Skin epidermis (tissue), 12 donors: ENCODE data around the gene HS6ST3.

Source experiments
- H3K27ac ChIP-seq, 21 experiments: fragments of 200-600 bp; sonication (generic) in 11 of 21; one replicate each; pipeline ENCODE4 v1.5.0; 2020; ENCODE audit warnings: mild to moderate bottlenecking in 3 of 21, inconsistent platforms in 2 of 21, moderate library complexity in 2 of 21
- H3K4me3 ChIP-seq, 7 experiments: fragments of 200-600 bp; sonication (generic) in 2 of 7; one replicate each; pipeline ENCODE4 v1.5.0; 2020; ENCODE audit warnings: inconsistent platforms in 2 of 7, mild to moderate bottlenecking in 2 of 7, moderate library complexity in 1 of 7

The HS6ST3 gene

DNA sequence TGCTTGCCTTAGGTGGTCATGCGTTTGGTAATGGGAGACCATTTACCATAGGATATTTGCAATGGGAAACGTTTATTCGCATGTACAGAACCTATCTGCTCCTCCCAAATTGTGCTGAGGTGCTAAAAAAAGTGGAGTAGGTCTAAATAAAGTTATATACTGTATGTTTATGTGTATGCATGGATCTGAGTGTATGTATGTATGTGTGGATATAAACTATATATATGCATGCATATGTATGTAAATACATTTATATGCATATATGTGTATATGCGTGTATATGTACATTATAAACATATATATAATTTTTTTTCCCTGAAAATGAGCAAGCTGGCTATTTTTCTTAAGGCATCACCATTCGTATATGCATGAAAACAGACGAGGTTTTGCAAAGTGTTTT is 95.9 kb downstream of the HS6ST3 start:
- Histone ChIP-seq H3K4me3 (no peak overlapping the region), H3K27ac (no peak overlapping the region)

DNA sequence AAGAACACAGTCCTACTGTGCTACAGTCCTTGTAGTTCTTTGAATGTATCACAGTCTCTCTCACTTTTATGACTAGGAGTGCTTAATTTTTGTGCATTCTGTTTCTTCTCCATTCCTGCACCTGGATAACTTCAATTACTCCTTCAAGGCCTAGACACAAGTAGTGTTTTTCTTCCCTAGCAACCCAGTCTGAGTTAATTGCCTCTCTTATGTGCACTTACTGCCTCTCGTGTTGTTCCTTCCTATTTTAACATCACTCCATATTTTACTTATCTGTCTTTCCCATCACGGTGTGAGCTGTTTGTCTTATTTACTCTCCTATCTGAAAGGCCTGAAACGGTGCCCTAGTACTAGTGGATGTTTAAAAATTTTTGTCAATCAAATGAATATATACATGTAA is 101.5 kb downstream of the HS6ST3 start:
- Histone ChIP-seq H3K27ac (no peak overlapping the region), H3K4me3 (no peak overlapping the region)

DNA sequence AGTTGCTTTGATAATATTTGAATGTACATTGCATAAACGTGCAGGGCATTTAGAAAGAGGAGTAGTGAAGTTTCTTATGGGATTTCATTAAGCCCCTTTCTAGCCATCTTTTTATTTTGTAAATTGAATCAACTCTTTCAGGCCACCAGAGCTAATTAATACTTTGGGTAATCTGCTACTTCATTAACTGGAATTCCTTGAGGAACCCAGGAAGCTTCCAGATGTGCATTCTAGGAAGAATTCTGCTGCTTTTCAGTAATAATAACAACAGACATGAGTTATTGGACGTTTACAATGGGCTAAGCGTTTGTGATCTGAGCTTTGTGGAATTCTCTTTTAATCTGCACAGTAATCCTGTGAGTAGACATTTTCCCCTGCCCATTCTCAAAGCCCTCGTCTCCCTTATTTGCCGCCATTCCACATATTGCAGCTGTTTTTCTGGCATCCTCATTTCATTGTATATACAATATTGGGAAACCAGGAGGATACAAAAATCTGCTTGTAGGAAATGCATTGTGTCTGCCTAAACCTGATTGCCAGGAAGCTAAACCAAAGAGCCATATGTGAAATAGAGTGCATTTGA is 103.9 kb downstream of the HS6ST3 start:
- Histone ChIP-seq H3K4me3 (no peak overlapping the region), H3K27ac (no peak overlapping the region)

DNA sequence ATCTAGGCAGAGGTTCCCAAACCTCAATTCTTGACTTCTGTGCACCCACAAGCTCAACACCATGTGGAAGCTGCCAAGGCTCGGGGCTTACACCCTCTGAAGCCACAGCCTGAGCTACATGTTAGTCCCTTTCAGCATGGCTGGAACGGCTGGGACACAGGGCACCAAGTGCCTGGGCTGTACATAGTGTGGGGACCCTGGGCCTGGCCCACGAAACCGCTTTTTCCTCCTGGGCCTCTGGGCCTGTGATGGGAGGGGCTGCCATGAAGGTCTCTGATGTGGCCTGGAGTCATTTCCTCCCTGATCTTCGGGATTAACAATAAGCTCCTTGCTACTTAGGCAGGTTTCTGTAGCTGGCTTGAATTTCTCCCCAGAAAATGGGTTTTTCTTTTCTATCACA is 108.1 kb downstream of the HS6ST3 start:
- no peak overlapping the region for H3K27ac ChIP-seq

DNA sequence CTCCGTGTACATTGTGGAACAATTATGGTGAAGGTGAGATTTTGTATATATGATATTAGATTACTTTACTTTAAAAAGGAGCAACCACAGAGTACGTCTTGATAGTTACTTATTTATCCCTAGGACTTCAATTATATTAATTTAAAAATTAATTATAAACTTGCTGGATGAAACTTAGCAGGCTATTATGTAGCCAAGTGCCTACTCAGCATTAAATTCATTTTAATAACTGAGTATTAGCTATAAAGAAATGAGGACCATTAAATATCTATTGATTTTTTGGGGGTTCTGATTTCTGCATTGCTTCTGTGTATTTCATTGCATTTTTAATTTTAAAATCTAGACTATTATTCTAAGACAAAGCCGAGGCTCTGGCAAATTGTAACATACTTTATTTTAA is 109.4 kb downstream of the HS6ST3 start:
- no peak overlapping the region for H3K4me3 ChIP-seq
- no peak overlapping the region for H3K27ac ChIP-seq

More for the DNA sequence above, 108.1 kb downstream of the HS6ST3 start:
- H3K4me3 ChIP-seq, result no peak overlapping the region

DNA sequence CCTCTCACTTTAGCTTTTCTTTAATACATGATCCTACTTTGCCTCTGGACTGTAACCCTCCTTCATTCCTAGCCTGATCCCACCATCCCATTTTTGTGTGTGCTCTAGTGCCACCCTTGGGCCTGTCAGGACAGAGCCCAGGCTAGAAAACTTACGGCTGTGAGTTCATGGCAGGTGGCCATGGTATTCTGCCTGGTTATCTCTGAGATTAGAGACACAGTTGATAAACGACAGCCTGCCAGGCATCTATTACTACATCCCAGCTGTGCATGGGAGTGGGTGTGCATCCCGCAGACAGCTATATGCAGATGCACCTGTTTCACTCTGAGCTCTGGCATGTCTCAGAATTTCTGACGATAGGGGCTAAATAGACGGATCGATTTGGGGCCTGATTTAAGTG is 110.9 kb downstream of the HS6ST3 start:
- H3K27ac ChIP-seq, result no peak overlapping the region
- H3K4me3 ChIP-seq, result no peak overlapping the region

DNA sequence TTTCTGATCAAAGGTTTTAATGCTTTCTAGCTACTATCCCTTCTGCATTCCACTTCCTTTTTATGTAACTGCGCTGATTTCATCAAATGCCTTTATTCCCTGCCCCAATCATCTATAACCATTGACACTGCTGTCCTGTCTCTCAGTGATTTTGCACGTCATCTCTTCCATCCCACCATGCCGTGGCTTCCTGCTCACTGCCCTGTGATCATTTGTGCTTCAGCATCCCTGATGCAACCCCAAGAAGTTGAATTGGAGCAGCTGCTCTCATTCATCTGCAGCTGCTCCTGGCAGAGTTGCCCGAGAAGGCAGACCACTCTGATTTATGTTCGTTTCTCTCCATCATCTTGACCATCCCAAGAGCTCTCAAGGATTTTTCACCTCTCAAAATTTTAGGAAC is 112.4 kb downstream of the HS6ST3 start:
- Histone ChIP-seq H3K4me3 (no peak overlapping the region), H3K27ac (no peak overlapping the region)

DNA sequence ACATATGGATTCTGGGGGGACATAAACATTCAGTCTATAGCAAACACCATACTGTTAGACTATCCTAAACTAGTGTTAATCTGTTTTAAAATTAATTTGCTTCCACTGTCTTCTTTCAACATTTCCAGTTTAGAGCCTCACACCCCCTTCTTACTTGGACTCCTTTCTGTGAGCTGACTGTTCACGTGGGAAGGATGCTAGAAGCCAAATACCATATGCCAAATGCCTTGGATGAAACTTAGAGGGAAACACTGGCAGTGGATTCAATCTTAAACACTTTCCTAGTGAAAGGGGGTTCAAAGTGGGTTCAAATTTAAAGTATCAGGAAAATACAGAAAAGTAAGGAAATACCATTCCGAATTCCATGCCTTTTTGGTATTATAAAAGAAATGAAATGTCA is 113.6 kb downstream of the HS6ST3 start:
- no peak overlapping the region for H3K27ac ChIP-seq
- no peak overlapping the region for H3K4me3 ChIP-seq

DNA sequence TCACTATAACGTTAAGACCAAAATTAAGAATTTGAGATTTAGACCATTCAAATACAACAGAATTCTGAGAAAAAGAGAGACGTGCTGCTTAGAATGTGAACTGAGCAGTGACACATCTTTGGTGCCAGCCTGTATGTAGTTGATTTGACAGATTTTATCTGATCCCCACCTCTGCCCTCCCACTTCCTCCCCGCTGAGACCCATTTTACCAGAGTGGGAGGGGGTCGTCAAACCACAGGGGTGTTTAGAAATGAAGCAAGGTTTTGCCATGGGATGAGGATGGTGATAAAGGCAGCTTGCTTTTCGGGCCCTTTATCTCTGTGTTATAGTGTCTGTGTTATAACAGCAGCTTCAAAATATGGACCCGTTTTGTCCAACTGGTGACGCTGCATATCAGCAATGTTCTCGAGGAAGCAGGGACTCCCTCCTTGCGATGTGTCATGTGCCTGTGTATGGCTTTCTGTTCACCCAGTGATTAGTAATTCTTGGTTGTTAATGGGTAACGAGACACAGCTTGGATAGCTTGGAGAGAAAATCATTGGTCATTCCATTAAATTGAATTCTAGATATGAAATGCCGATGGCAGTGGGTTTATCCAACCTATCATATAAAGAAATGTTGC is 125.0 kb downstream of the HS6ST3 start:
- Histone ChIP-seq H3K27ac (no peak overlapping the region), H3K4me3 (no peak overlapping the region)

DNA sequence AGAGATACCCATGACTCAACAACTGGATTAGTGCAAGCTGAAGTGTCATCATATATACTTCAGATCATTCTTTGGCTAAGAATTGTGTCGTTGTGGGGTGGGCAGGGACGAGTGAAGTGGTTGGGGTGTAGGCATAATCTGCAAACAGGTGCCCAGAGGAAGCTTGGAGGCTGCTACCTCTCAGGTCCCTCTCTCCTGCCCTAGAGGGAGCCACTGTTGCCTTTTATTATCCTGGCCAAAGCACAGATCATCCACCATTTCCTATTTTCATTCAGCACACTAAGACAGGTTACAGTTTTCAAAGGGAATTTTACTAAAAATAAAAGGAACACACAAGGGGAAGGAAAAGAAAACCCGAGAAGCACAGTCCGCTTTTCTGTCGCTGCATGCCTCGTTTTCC is 126.6 kb downstream of the HS6ST3 start:
- no peak overlapping the region for H3K27ac ChIP-seq
- H3K4me3 ChIP-seq, result no peak overlapping the region

DNA sequence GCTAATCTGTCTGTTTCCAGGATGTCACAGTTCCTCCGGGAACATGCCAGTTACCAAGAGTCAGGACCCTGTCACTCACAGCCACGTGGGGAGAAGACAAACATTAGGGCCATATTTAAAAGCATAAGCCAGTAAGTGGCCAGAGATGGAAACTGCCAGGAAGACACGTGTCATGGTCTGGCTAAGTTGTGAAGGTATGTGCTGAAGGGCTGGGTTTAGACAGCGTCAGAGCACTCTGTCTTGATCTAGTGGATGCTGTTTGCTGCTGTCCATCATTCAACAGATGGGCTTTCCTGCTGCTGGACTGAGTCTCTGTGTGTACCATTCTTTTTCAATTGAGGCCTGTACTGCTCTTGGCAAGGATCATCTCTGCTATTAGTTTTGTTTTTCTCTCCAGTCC is 128.6 kb downstream of the HS6ST3 start:
- Histone ChIP-seq H3K27ac (no peak overlapping the region), H3K4me3 (no peak overlapping the region)

DNA sequence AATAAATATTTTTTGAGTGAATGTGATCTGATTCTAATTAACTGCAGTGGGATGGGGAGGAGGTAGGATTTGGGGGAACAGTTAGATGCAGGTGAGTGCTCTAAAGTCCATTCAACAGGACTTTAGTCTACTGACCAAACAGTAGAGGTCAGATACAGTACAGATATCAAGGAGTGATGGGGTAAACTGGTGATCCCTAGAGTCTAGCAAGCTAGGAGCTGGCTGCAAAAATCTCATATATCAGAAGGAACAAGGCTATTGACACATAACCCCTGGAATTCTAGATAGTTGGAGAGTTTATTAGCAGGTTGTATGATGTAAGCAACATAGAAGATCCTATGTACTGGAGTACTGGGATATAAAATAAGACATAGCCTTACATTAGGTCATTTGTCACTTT is 131.6 kb downstream of the HS6ST3 start:
- Histone ChIP-seq H3K27ac (no peak overlapping the region), H3K4me3 (no peak overlapping the region)

DNA sequence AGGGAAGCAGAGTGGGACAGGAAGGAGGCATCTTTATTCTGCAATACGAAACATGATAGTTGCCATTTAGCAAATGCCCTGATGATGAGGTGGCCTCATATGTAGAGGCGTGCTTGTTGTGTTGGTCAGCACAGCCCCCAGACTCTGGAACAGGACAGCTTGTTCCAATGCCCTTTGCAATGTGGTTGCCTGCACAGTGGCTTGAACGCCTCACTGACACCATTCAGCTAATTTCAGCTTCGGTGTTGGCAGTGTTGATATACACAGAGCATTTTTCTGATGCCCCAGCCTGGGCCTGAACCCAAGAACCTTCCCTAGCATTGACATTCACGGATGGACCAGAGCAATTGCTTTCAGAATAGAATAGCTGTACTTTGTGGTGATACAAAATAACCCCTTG is 133.3 kb downstream of the HS6ST3 start:
- no peak overlapping the region for H3K27ac ChIP-seq

DNA sequence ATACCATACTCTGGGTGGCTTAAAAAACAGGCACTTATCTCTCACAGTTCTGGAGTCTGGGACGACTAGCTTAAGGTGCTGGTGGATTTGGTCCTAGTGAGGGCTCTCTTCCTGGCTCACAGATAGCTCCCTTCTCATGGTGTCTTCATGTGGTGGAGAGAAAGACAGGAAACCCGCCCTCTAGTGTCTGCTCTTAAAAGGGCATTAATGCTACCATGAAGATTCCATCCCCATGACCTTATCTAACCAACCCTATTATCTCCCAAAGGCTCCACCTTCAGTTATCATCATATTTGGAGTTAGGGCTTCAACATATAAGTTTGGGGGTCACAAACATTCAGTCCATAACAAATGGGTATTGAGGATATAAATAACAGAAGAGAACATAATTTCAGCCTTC is 139.4 kb downstream of the HS6ST3 start:
- Histone ChIP-seq H3K4me3 (no peak overlapping the region), H3K27ac (no peak overlapping the region)

More for the DNA sequence above, 133.3 kb downstream of the HS6ST3 start:
- no peak overlapping the region for H3K4me3 ChIP-seq

DNA sequence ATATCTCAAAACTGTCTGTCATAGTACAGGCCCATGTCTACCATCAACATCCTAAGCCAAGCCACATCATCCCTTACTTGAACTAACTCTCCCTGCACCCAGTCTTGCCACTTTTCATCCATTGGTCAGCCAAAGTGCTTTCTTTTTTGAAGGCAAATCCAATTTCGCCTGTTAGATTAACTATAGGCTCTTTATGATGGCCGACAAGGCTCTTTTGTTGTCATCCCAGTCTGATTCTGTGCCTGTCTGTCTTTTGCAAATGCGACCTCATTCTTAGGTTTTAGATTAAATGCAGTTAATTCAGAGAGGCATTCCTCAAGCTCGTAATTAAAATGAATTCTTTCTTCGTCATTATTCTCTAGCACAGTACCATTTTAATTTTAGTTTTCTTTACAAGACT is 148.3 kb downstream of the HS6ST3 start:
- H3K27ac ChIP-seq, result no peak overlapping the region
- no peak overlapping the region for H3K4me3 ChIP-seq

DNA sequence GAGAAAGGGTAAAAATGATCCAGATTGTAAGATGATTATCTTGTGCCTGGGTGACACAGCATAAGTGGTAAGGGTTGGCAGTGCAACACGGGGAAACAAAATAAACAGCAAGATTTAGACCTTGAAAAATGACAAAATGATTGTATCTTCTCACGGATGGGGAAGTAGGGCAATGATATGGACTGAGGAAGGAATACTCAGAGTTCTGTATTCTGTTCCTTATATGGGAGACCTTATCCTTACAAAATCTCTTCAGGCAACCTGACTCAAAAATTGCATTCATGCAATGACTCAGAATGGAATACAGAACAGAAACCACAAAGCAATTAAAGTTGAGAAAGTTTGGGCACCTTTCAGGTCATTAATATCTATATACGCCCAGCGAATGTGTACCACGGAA is 149.0 kb downstream of the HS6ST3 start:
- H3K4me3 ChIP-seq, result no peak overlapping the region
- H3K27ac ChIP-seq, result no peak overlapping the region

DNA sequence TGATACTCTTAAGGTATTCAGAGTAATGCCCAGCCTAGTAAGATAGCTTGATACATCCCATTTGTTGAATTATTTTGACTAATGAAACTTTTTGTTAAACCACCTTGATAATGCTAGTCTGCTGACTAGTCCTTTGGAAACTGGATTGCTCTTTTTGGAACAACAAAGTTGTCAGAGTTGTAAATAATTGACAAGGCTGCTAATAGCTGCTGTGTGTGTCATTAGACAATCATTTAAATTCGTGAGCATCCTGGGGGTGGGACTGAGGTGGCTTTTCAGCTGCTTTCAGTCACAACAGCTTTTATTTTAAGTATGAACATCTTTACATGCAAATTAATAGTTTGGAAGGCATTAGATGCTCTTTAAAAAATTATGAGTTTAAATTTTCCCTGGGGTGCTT is 153.5 kb downstream of the HS6ST3 start:
- H3K4me3 ChIP-seq, result no peak overlapping the region
- no peak overlapping the region for H3K27ac ChIP-seq

DNA sequence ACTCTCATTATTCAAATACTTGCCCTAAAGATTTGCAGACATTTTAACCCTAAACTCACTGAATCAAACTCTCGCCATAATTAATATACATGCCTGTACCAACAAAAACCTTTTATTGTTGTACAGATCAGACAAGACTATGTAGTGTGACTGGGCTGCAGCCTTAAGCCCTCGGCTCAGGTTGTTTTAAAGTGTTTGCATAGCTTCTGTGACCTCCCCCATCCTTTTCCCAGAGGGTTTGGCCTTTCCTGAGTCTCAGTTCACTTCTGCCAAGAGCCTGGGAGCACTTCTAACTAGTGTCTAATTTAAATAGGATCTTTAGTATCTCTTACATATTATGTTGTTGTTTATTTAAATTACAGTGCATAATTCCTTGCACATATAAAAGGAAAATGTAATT is 158.2 kb downstream of the HS6ST3 start:
- Histone ChIP-seq H3K4me3 (no peak overlapping the region), H3K27ac (no peak overlapping the region)

DNA sequence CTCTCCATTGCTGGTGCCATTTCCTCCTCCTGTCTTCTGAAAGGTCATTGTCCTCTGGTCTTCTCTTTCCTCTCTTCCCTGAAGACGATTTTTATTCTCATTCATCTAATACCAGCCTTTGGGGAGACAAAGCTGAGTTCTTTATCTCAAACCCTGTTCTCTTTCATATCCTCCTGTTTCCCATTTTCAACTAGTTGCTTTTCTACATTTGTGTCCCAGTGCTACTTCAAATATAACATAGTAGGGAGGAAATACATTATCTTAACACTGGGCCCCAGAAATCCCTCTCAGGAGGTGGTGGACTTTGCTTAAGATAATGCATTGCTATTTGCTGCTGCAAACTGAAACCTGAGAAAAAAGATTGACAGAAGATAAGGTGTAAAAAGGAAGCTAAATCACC is 159.1 kb downstream of the HS6ST3 start:
- Histone ChIP-seq H3K27ac (no peak overlapping the region), H3K4me3 (no peak overlapping the region)

DNA sequence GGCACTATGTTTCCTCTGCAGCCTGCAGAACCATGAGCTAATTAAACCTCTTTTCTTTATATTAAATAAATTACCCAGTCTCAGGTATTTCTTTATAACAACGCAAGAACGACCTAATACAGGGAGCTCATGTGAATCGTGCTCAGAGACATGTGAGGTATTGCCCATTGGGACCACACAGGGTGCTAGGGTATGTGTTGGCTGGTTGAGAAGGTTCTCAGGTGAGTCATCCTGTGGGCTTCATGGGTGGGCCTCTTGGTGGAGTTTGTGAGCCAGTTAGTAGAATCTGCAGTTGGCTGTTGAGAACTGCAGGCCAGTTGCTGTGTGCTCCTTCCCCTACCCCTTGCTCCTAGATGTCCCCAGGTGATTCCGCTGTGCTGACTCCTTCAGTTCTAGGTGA is 163.0 kb downstream of the HS6ST3 start:
- H3K27ac ChIP-seq, result no peak overlapping the region
- no peak overlapping the region for H3K4me3 ChIP-seq

DNA sequence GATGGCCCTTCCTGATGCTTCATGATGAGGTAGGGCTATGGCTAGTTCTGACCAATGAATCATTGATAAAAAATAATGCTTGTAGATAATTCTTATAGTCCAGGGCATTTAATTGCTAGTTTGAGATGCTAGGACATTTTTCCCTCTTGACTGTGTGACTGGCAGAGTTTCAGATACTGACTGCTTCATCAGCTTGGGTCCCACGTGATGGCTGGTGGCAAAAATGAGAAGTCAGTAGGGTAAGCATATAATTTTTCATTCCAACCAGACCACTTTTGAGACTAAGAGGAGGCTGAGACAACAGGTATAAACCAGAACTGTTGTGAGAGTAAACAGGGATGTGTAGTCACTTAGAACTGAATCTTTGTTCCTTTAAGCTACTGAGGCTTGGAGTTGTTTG is 183.3 kb downstream of the HS6ST3 start:
- no peak overlapping the region for H3K27ac ChIP-seq
- H3K4me3 ChIP-seq, result no peak overlapping the region

DNA sequence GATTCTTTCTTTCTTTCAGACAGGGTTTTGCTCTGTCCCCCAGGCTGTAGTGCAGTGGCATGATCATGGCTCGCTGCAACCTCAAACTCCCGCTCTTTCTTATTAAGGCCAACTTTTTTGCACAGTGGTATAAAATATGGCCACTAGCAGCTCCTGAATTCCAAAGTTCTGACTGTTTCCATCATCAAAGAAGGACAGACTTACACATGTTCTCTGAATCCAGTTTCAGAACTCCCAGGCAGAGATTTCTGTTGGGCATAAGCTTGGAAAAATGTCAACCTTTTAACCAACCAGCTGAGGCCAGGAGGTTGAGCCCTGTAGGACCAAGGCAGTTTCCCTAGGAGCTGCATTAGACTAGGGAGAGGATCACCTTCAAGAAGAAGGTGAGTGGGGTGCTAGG is 184.1 kb downstream of the HS6ST3 start:
- H3K4me3 ChIP-seq, result no peak overlapping the region
- H3K27ac ChIP-seq, result no peak overlapping the region
